ENCODE measurements around the gene COX10.
A peak's percentile ranks its signal among the peaks of the same experiment; 100 is the strongest.
"Not testable (repeated sequence)": the region's sequence is repeated elsewhere in the genome, so short reads cannot be mapped to it uniquely, and the experiment has no call there.

Gene COX10

DNA sequence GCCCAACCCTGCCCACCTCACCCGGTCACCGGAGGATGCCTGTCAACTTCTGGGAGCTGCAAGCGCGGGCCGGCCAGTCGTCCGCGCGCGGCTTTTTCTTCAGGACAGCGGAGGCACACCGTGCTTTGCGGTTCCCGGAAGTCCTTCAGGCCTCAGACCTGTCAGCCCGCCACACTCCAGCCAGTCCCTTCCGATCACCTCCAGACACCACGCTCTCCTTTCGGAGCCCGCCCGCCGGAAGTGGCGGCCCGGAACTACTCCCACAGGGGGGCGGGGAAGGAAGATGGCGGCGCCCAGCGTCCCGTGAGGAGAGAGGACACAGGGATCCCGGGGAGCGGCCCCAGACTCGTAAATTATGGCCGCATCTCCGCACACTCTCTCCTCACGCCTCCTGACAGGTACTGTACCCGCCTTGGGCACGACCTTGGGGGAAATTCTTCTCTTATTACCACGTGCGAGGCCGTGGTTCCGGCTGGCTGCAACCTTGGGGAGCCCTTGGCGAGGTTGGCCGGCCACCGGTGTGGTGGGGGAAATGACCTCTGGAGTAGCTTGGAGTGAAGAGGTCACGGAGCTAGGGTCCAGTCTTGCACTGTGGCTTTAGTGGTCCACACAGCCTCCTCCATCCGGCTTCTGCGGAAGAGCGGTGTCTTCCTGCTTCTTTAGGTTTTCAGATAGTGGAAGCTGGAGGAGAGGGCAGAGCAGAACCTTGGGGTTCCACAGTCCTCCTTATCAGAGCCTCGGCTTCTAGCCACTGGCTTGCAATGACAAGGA lies at the start of gene COX10:
Gene COX10, plus strand, starts transcription at position 254 of the 771 bp plus-strand sequence. Its CDS starts 102 bp downstream, at position 356.
- H3K4me1 ChIP-seq (ENCODE audit: low read length), result peaks cover 15% of the 10 kb centered on the region
- peak within 1 kb of the TSS; percentile 56; the same call in 1 of the 2 replicates for H2AFZ ChIP-seq (ENCODE audit: low read depth, low read length)
- no peaks in the 10 kb centered on the region for H3K27me3 ChIP-seq (ENCODE audit: low read depth, low read length)
- TF ChIP-seq EZH2phosphoT487 (IDR thresholded peaks at IDR 0.05; ENCODE audit: low read depth), result no peak
- TF ChIP-seq, protein P1, sequence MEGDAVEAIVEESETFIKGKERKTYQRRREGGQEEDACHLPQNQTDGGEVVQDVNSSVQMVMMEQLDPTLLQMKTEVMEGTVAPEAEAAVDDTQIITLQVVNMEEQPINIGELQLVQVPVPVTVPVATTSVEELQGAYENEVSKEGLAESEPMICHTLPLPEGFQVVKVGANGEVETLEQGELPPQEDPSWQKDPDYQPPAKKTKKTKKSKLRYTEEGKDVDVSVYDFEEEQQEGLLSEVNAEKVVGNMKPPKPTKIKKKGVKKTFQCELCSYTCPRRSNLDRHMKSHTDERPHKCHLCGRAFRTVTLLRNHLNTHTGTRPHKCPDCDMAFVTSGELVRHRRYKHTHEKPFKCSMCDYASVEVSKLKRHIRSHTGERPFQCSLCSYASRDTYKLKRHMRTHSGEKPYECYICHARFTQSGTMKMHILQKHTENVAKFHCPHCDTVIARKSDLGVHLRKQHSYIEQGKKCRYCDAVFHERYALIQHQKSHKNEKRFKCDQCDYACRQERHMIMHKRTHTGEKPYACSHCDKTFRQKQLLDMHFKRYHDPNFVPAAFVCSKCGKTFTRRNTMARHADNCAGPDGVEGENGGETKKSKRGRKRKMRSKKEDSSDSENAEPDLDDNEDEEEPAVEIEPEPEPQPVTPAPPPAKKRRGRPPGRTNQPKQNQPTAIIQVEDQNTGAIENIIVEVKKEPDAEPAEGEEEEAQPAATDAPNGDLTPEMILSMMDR (IDR thresholded peaks at IDR 0.05; ENCODE audit: low read depth, low read length), result no peak
- peaks cover 78% of the 10 kb centered on the region for H3K79me2 ChIP-seq (ENCODE audit: low read length)
- H3K4me3 ChIP-seq (ENCODE audit: low read length), result peak within 1 kb of the TSS; percentile 92
- H4K20me1 ChIP-seq (ENCODE audit: insufficient read depth, low read length), result no peaks in the 10 kb centered on the region
- peaks cover 20% of the 10 kb centered on the region for H3K36me3 ChIP-seq (replicated peaks; ENCODE audit: low read depth, low read length)
- H3K27ac ChIP-seq (ENCODE audit: low read length), result 0 out of 2 replicates have a peak within 1 kb of the TSS, but pooled peaks have one; percentile 23
- H3K9ac ChIP-seq (ENCODE audit: low read length), result peak within 1 kb of the TSS; percentile 74
- H3K9me3 ChIP-seq (ENCODE audit: insufficient read depth, low read length), result no peaks in the 10 kb centered on the region
- peak within 1 kb of the TSS; percentile 88 for H3K4me2 ChIP-seq (ENCODE audit: low read length)

DNA sequence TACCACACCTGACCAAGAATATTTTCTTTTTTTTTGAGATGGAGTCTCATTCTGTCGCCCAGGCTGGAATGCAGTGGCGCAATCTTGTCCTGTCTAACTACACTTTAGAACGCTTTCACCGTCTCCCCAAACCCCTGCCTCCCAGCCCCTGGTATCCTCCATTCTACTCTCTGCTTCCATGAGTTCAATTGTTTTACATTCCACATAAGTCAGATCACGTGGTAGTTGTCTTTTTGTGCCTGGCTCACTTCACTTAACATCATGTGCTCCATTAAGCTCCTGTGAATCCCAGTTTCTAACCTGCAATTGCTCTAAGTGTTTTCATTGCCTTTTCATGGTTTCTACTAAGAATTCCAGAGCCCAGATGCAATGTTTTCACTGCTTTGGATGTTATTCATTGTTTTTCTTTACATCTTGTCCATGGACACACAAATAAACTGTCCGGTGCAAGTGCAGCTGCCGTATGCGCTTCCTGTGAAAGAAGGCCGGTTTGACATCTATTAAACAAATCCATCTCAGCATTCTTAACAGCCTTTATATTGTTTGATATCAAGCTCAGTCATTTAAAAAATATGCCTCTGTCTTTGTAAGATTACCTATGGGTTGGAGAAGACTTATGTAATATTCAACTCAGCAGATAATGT lies 47.5 kb upstream of the COX10 start:
- H3K9me3 ChIP-seq (ENCODE audit: insufficient read depth, low read length); H3K27ac ChIP-seq (ENCODE audit: low read length); H4K20me1 ChIP-seq (ENCODE audit: insufficient read depth, low read length); H3K4me1 ChIP-seq (ENCODE audit: low read length); H3K9ac ChIP-seq (ENCODE audit: low read length); H3K36me3 ChIP-seq (replicated peaks; ENCODE audit: low read depth, low read length); H3K79me2 ChIP-seq (ENCODE audit: low read length); H3K4me3 ChIP-seq (ENCODE audit: low read length); H3K4me2 ChIP-seq (ENCODE audit: low read length); H3K27me3 ChIP-seq (ENCODE audit: low read depth, low read length); H2AFZ ChIP-seq (ENCODE audit: low read depth, low read length): not testable (repeated sequence)

DNA sequence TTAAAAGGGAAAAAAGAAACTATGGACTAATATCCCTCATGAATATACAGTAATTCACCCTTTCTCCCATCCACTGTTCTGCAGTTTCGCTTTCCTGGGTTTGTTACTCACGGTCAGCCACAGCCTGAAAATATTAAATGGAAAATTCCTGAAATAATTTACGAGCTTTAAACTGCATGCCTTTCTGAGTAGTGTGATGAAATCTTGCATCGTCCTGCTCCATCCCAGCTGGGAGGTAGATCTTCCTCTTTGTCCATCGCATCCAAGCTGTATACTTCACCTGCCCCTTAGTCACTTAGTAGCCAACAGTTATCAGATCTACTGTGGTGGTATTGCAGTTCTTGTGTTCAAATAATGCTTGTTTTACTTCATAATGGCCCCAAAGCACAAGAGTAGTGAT lies 39.5 kb upstream of the COX10 start:
- not testable (repeated sequence) for H3K9me3 ChIP-seq (ENCODE audit: insufficient read depth, low read length); H3K4me2 ChIP-seq (ENCODE audit: low read length); H3K9ac ChIP-seq (ENCODE audit: low read length); H3K27ac ChIP-seq (ENCODE audit: low read length); H2AFZ ChIP-seq (ENCODE audit: low read depth, low read length); H3K79me2 ChIP-seq (ENCODE audit: low read length); H4K20me1 ChIP-seq (ENCODE audit: insufficient read depth, low read length); H3K27me3 ChIP-seq (ENCODE audit: low read depth, low read length); H3K4me3 ChIP-seq (ENCODE audit: low read length); H3K36me3 ChIP-seq (replicated peaks; ENCODE audit: low read depth, low read length); H3K4me1 ChIP-seq (ENCODE audit: low read length)

DNA sequence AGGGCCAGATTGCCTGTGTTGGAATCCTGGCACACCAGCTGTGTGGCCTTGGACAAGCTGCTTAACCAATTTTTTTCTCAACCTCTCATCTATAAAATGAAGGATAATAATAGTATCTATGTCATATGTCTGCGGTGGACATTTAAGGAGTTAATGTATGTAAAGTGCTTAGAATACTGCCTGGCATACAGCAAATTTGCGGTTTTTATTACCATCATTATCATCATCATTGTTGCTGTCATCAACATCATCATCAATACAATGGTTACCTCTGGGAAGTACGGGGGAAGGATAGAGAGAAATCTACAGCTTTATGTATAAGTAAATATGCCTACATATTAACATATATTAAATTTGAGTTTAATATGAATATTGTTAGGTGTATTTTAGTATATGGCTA lies 37.1 kb upstream of the COX10 start:
- H2AFZ ChIP-seq (ENCODE audit: low read depth, low read length), result no peak overlapping the region
- H3K9ac ChIP-seq (ENCODE audit: low read length), result no peak overlapping the region
- no peaks in the 10 kb centered on the region for H3K27me3 ChIP-seq (ENCODE audit: low read depth, low read length)
- no peak overlapping the region for H3K4me2 ChIP-seq (ENCODE audit: low read length)
- TF ChIP-seq, protein P1 (IDR thresholded peaks at IDR 0.05; ENCODE audit: low read depth, low read length), result no peak
- no peak for TF ChIP-seq EZH2phosphoT487 (IDR thresholded peaks at IDR 0.05; ENCODE audit: low read depth)
- no peaks in the 10 kb centered on the region for H4K20me1 ChIP-seq (ENCODE audit: insufficient read depth, low read length)
- no peak overlapping the region for H3K4me3 ChIP-seq (ENCODE audit: low read length)
- no peaks in the 10 kb centered on the region for H3K4me1 ChIP-seq (ENCODE audit: low read length)
- no peak overlapping the region for H3K27ac ChIP-seq (ENCODE audit: low read length)
- peaks cover 2% of the 10 kb centered on the region for H3K36me3 ChIP-seq (replicated peaks; ENCODE audit: low read depth, low read length)
- H3K79me2 ChIP-seq (ENCODE audit: low read length), result no peaks in the 10 kb centered on the region
- no peaks in the 10 kb centered on the region for H3K9me3 ChIP-seq (ENCODE audit: insufficient read depth, low read length)

DNA sequence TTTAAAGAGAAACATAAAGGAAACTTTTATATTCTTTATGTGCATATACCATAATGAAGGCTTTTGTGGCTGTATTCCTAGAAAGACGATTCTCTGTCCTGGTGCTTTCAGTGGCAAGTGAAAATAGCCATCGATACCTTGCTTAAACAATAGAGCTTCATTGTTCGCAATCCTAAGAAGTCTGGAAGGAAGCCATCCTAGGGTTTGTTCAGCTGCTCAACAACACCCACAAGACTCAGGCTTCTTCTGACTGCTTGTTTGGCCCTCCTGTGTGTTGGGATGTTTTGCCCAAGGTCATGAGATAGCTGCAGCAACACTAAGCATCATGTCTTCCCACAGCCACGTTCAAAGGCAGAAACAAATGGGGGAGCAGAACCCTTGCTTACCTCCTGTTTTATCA lies 36.1 kb upstream of the COX10 start:
- no peak overlapping the region for H3K9ac ChIP-seq (ENCODE audit: low read length)
- no peak overlapping the region for H3K4me3 ChIP-seq (ENCODE audit: low read length)
- no peaks in the 10 kb centered on the region for H4K20me1 ChIP-seq (ENCODE audit: insufficient read depth, low read length)
- H3K36me3 ChIP-seq (replicated peaks; ENCODE audit: low read depth, low read length), result peaks cover 2% of the 10 kb centered on the region
- no peak for TF ChIP-seq EZH2phosphoT487 (IDR thresholded peaks at IDR 0.05; ENCODE audit: low read depth)
- TF ChIP-seq, protein P1 (IDR thresholded peaks at IDR 0.05; ENCODE audit: low read depth, low read length), result no peak
- H3K4me2 ChIP-seq (ENCODE audit: low read length), result no peak overlapping the region
- no peaks in the 10 kb centered on the region for H3K9me3 ChIP-seq (ENCODE audit: insufficient read depth, low read length)
- H3K27ac ChIP-seq (ENCODE audit: low read length), result no peak overlapping the region
- H3K27me3 ChIP-seq (ENCODE audit: low read depth, low read length), result no peaks in the 10 kb centered on the region
- H2AFZ ChIP-seq (ENCODE audit: low read depth, low read length), result no peak overlapping the region
- no peaks in the 10 kb centered on the region for H3K79me2 ChIP-seq (ENCODE audit: low read length)
- no peaks in the 10 kb centered on the region for H3K4me1 ChIP-seq (ENCODE audit: low read length)

Data from OCI-LY3 (cell line).